ENCODE data around the gene COL19A1. TPM values are rescaled to one million over a fixed set of nuclear protein-coding genes. Genes with fewer than 3 reads are reported as not detected.

COL19A1 gene
- polyA plus RNA-seq, 4 donors: 2.1 to 3.3 (median 3.1) TPM

GRCh38 chr6:70111737-70112136, 245.4 kb downstream of the COL19A1 start:
- no peak for DNase-seq (ENCODE audit: low read depth in 4 of 4, low spot score in 2 of 4)

- no peak for DNase-seq (ENCODE audit: low read depth in 4 of 4, low spot score in 2 of 4)
Measured at GRCh38 chr6:70112716-70113115, 246.4 kb downstream of the COL19A1 start.

GRCh38 chr6:70113171-70113570, 246.8 kb downstream of the COL19A1 start:
- DNase-seq (ENCODE audit: low read depth in 4 of 4, low spot score in 2 of 4): no peak

GRCh38 chr6:70118670-70119069, 252.3 kb downstream of the COL19A1 start:
- no peak for DNase-seq (ENCODE audit: low read depth in 4 of 4, low spot score in 2 of 4)

GRCh38 chr6:70119218-70119835, 253.0 kb downstream of the COL19A1 start:
- no peak for DNase-seq (ENCODE audit: low read depth in 4 of 4, low spot score in 2 of 4)

GRCh38 chr6:70124443-70124842, 258.1 kb downstream of the COL19A1 start:
- DNase-seq (ENCODE audit: low read depth in 4 of 4, low spot score in 2 of 4): no peak

- no peak for DNase-seq (ENCODE audit: low read depth in 4 of 4, low spot score in 2 of 4)
Measured at GRCh38 chr6:70124882-70125545, 258.7 kb downstream of the COL19A1 start.

GRCh38 chr6:70125602-70126001, 259.2 kb downstream of the COL19A1 start:
- DNase-seq (ENCODE audit: low read depth in 4 of 4, low spot score in 2 of 4): no peak

GRCh38 chr6:70129341-70129740, 263.0 kb downstream of the COL19A1 start:
- DNase-seq (ENCODE audit: low read depth in 4 of 4, low spot score in 2 of 4): no peak

GRCh38 chr6:70130865-70131264, 264.5 kb downstream of the COL19A1 start:
- DNase-seq (ENCODE audit: low read depth in 4 of 4, low spot score in 2 of 4): no peak

GRCh38 chr6:70131528-70131927, 265.2 kb downstream of the COL19A1 start:
- no peak for DNase-seq (ENCODE audit: low read depth in 4 of 4, low spot score in 2 of 4)

GRCh38 chr6:70133246-70133645, 266.9 kb downstream of the COL19A1 start:
- no peak for DNase-seq (ENCODE audit: low read depth in 4 of 4, low spot score in 2 of 4)

GRCh38 chr6:70134542-70134941, 268.2 kb downstream of the COL19A1 start:
- DNase-seq (ENCODE audit: low read depth in 4 of 4, low spot score in 2 of 4): no peak

- DNase-seq (ENCODE audit: low read depth in 4 of 4, low spot score in 2 of 4): no peak
Measured at GRCh38 chr6:70135219-70136160, 269.1 kb downstream of the COL19A1 start.

GRCh38 chr6:70136996-70137395, 270.6 kb downstream of the COL19A1 start:
- DNase-seq (ENCODE audit: low read depth in 4 of 4, low spot score in 2 of 4): no peak

GRCh38 chr6:70140496-70140895, 274.1 kb downstream of the COL19A1 start:
- DNase-seq (ENCODE audit: low read depth in 4 of 4, low spot score in 2 of 4): no peak

GRCh38 chr6:70142034-70142433, 275.7 kb downstream of the COL19A1 start:
- no peak for DNase-seq (ENCODE audit: low read depth in 4 of 4, low spot score in 2 of 4)

GRCh38 chr6:70145178-70145577, 278.8 kb downstream of the COL19A1 start:
- no peak for DNase-seq (ENCODE audit: low read depth in 4 of 4, low spot score in 2 of 4)

GRCh38 chr6:70149209-70149788, 282.9 kb downstream of the COL19A1 start:
- DNase-seq (ENCODE audit: low read depth in 4 of 4, low spot score in 2 of 4): no peak

- DNase-seq (ENCODE audit: low read depth in 4 of 4, low spot score in 2 of 4): no peak
Measured at GRCh38 chr6:70150521-70150920, 284.2 kb downstream of the COL19A1 start.

- DNase-seq (ENCODE audit: low read depth in 4 of 4, low spot score in 2 of 4): no peak
Measured at GRCh38 chr6:70151616-70152015, 285.3 kb downstream of the COL19A1 start.

Data from left renal cortex interstitium (tissue), 4 donors.